A673 (cell line): ENCODE measurements around the gene AJM1. TPM values are rescaled to one million over a fixed set of nuclear protein-coding genes. Genes with fewer than 3 reads are reported as not detected.
A peak's percentile ranks its signal among the peaks of the same experiment; 100 is the strongest.

ENCODE experiments used
- BruUV-seq: library from RNA; stranded (reverse); fragments of 400-500 nt; replicated peaks from 2 replicates; lab custom pipeline; 2021; lab: Mats Ljungman, UMichigan
- CTCF ChIA-PET: fragments of 300-600 bp; sonication (Branson Sonifier 250); formaldehyde crosslinking; loops from one replicate; lab custom pipeline; 2022; ENCODE audit warnings: antibody characterized with exemption; lab: Charles Lee
- POLR2A ChIA-PET: fragments of 300-600 bp; sonication (Branson Sonifier 250); formaldehyde crosslinking; loops from one replicate; lab custom pipeline; 2022; ENCODE audit warnings: antibody characterized with exemption; ENCODE audit not compliant: low non-redundant PET; lab: Charles Lee
- DNase-seq: peaks from one replicate; pipeline ENCODE4 v3.0.0-alpha.2; 2015; ENCODE audit warnings: low spot score
- H3K27ac ChIP-seq: fragments of 200-600 bp; sonication (generic); 2 replicates; pipeline ENCODE4 v1.5.1; 2016; ENCODE audit warnings: mixed run types, low read depth, mild to moderate bottlenecking, mixed read lengths, antibody characterized with exemption, low read length; ENCODE audit not compliant: poor library complexity, severe bottlenecking
- H3K27me3 ChIP-seq: fragments of 200-600 bp; sonication (generic); replicated peaks from 2 replicates; pipeline ENCODE4 v1.6.1; 2017; ENCODE audit warnings: mixed run types, low read depth, mild to moderate bottlenecking, mixed read lengths, antibody characterized with exemption, low read length; ENCODE audit not compliant: insufficient read depth, poor library complexity
- H3K36me3 ChIP-seq: fragments of 200-600 bp; sonication (generic); 2 replicates; pipeline ENCODE4 v1.6.1; 2016; ENCODE audit warnings: mixed run types, mild to moderate bottlenecking, mixed read lengths, antibody characterized with exemption, low read length; ENCODE audit not compliant: insufficient read depth, poor library complexity, severe bottlenecking
- H3K4me1 ChIP-seq: fragments of 200-600 bp; sonication (generic); 2 replicates; pipeline ENCODE4 v1.6.1; 2017; ENCODE audit warnings: mixed run types, mild to moderate bottlenecking, mixed read lengths, antibody characterized with exemption, low read length; ENCODE audit not compliant: insufficient read depth, poor library complexity, severe bottlenecking
- H3K4me3 ChIP-seq: fragments of 200-600 bp; sonication (generic); 2 replicates; pipeline ENCODE4 v1.5.1; 2016; ENCODE audit warnings: low read depth, mixed run types, mild to moderate bottlenecking, mixed read lengths, low read length; ENCODE audit not compliant: poor library complexity, severe bottlenecking
- H3K9me3 ChIP-seq: fragments of 200-600 bp; sonication (generic); 2 replicates; pipeline ENCODE4 v1.6.1; 2016; ENCODE audit warnings: mixed run types, low read depth, mild to moderate bottlenecking, mixed read lengths, antibody characterized with exemption, low read length; ENCODE audit not compliant: poor library complexity, severe bottlenecking
- EZH2 ChIP-seq: fragments of 200-600 bp; sonication (generic); IDR thresholded peaks from 2 replicates; pipeline ENCODE4 v1.6.1; 2017; ENCODE audit warnings: borderline replicate concordance, low read depth, mild to moderate bottlenecking, mixed read lengths, antibody characterized with exemption, low read length; ENCODE audit not compliant: poor library complexity, severe bottlenecking
- intact Hi-C: fragments of 100-400 bp; cut with micrococcal nuclease; formaldehyde crosslinking; loops from one replicate; pipeline ENCODE4 v1.10.0; 2022; ENCODE audit not compliant: unreplicated experiment
- total RNA-seq: library from RNA; stranded (reverse); gene quantifications from 2 replicates; pipeline ENCODE4 v1.2.3, GENCODE V29; 2021
- TF ChIP-seq, protein P1 (sequence below): fragments of 300-800, 200-600 bp; sonication (generic); conservative IDR thresholded peaks from 2 replicates; pipeline ENCODE4 v1.5.1; 2017; ENCODE audit warnings: low read depth, mild to moderate bottlenecking, antibody characterized with exemption, low read length, moderate library complexity, mixed read lengths

The AJM1 gene
- total RNA-seq, 1 experiment from 2014 or later, result 2.0 TPM

DNA sequence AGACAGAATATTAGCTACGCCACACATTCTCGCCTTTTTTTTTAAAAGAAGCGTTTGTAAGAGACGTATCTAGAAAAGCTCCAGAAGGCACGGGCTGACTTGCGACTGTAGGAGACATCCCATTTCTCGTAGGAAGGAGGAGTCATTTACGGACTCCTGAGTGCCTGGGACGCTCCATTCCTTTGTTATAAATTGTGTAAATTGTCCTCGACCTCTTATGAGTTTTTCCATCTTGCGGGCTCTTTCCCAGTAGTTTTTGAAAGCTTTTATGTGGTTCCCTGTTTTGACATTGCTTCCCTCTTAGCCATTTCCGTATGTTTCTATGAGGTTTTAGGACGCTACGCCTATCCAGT is 33.5 kb upstream of the AJM1 start:
- no peak for TF ChIP-seq EZH2
- TF ChIP-seq, protein P1, sequence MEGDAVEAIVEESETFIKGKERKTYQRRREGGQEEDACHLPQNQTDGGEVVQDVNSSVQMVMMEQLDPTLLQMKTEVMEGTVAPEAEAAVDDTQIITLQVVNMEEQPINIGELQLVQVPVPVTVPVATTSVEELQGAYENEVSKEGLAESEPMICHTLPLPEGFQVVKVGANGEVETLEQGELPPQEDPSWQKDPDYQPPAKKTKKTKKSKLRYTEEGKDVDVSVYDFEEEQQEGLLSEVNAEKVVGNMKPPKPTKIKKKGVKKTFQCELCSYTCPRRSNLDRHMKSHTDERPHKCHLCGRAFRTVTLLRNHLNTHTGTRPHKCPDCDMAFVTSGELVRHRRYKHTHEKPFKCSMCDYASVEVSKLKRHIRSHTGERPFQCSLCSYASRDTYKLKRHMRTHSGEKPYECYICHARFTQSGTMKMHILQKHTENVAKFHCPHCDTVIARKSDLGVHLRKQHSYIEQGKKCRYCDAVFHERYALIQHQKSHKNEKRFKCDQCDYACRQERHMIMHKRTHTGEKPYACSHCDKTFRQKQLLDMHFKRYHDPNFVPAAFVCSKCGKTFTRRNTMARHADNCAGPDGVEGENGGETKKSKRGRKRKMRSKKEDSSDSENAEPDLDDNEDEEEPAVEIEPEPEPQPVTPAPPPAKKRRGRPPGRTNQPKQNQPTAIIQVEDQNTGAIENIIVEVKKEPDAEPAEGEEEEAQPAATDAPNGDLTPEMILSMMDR, result no peak
- Histone ChIP-seq H3K27me3 (no peaks in the 10 kb centered on the region), H3K36me3 (peaks cover 31% of the 10 kb centered on the region), H3K27ac (peak overlapping the region; percentile 93), H3K4me1 (peaks cover 26% of the 10 kb centered on the region), H3K9me3 (no peaks in the 10 kb centered on the region), H3K4me3 (peak overlapping the region; percentile 98)
- intact Hi-C loops, result no loop called here
- peak; percentile 60 for DNase-seq
- no TSS peak for BruUV-seq
- CTCF ChIA-PET, result interaction anchor here (1.7 kb wide), 1 partner anchor 33 kb away, joined by 4 read pairs; the partner anchor contains the start of gene AJM1
- POLR2A ChIA-PET, result no interaction called here

DNA sequence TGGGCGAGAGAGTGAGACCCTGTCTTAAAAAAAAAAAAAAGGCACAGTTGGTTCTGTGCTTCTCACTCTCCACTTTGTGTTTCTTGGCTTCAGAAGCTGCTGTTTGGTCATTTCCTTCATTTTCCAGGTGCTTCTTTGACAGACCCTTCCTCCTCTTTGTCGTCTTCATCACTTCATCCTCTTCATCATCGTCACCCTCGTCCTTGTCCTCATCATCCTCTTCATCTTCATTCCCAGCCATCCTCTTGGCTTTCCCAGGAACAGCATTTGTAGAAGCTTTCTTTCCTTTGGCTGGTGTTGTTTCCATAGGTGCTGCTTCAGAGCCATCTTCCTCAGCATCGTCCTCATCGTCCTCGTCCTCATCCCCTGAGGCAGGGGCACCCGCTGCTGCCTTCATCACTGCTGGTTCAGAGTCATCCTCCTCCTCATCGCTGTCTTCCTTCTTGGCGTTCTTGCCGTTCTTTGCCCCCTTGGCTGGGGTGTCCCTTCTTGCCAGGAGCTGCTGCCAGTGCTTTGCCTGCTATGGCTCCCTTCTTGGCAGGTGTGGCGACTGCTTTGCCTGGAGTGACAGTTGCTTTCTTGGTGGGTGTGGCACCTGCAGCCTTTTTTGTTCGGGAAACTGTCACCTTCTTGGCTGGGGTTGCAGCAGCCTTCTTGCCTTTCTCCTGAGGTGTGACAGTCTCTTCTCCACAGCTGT is 27.4 kb upstream of the AJM1 start:
- CTCF ChIA-PET, result no interaction called here
- DNase-seq, result no peak
- Histone ChIP-seq H3K4me1 (peaks cover 12% of the 10 kb centered on the region), H3K27me3 (no peaks in the 10 kb centered on the region), H3K27ac (no peak overlapping the region), H3K9me3 (no peaks in the 10 kb centered on the region), H3K36me3 (peaks cover 49% of the 10 kb centered on the region), H3K4me3 (no peak overlapping the region)
- TF ChIP-seq EZH2, result no peak
- TF ChIP-seq, protein P1, result no peak
- BruUV-seq, result no TSS peak
- POLR2A ChIA-PET, result no interaction called here
- intact Hi-C loops, result no loop called here

DNA sequence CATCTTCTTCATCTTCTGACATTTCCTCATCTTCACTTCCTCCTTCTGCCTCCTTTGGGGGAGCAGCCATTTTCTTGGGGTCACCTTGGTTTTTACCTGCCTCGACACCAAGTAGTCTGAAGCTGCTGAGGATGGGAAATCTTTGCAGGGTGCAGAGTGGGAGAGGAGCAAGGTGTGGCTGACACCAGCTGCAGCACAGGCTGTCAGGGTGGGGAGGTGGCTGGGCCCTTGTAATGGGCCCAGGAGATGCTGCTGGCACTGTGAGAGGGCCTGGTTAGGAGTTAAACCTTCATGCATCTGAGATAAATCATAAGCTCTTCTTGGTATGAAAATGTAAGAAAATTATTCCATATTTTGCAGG is 26.9 kb upstream of the AJM1 start:
- H3K9me3 ChIP-seq, result no peaks in the 10 kb centered on the region
- POLR2A ChIA-PET, result no interaction called here

More for the DNA sequence above, 26.9 kb upstream of the AJM1 start:
- intact Hi-C loops, result no loop called here
- Histone ChIP-seq H3K27me3 (no peaks in the 10 kb centered on the region), H3K4me3 (no peak overlapping the region), H3K36me3 (peaks cover 46% of the 10 kb centered on the region), H3K27ac (no peak overlapping the region), H3K4me1 (peaks cover 8% of the 10 kb centered on the region)
- BruUV-seq, result no TSS peak
- TF ChIP-seq, protein P1, result no peak
- CTCF ChIA-PET, result no interaction called here
- no peak for DNase-seq
